ENCODE data around the gene STK4.

- no peak for TF ChIP-seq CTCF (IDR thresholded peaks at IDR 0.05; ENCODE audit: low read depth, low read length)
- TF ChIP-seq POLR2A (IDR thresholded peaks at IDR 0.05; ENCODE audit: extremely low read depth, insufficient read length), result no peak
These were observed 111.2 kb downstream of the STK4 start for GRCh38 chr20:45077559-45077958.

Measured in NB4 (cell line).